ENCODE data around the gene SLC25A34. TPM values are rescaled to one million over a fixed set of nuclear protein-coding genes. Genes with fewer than 3 reads are reported as not detected.

Gene SLC25A34
- total and polyA plus RNA-seq, 2 of the 13 experiments (the other 11 are each of a cell fraction or from before 2014, with no cell fraction given) = 0.13 to 0.18 TPM

DNA sequence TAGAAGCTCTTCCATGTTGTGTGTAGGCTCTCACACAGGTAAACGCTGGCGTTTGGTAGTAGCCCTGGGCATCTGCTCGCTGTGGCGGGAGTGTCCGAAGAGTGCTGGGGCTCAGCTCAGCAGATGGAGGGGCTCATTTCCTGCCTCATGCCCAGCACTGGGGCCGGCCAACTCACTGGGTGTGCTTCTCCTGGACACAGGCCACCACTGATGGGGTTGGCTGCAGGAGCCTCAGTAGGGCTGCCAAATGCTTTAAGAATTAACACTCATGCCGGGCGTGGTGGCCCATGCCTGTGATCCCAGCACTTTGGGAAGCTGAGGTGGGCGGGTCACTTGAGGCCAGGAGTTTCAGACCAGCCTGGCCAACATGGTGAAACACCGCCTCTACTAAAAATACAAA lies 50.5 kb downstream of the SLC25A34 start (continued):
- TF ChIP-seq POGZ (CRISPR knock-in tag; IDR thresholded peaks at IDR 0.05) = no peak
- TF ChIP-seq, protein P1, sequence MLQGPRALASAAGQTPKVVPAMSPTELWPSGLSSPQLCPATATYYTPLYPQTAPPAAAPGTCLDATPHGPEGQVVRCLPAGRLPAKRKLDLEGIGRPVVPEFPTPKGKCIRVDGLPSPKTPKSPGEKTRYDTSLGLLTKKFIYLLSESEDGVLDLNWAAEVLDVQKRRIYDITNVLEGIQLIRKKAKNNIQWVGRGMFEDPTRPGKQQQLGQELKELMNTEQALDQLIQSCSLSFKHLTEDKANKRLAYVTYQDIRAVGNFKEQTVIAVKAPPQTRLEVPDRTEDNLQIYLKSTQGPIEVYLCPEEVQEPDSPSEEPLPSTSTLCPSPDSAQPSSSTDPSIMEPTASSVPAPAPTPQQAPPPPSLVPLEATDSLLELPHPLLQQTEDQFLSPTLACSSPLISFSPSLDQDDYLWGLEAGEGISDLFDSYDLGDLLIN (CRISPR knock-in tag; IDR thresholded peaks at IDR 0.05; ENCODE audit: borderline replicate concordance) = no peak
- TF ChIP-seq ZSCAN31 (CRISPR knock-in tag; IDR thresholded peaks at IDR 0.05; ENCODE audit: low read depth) = no peak
- TF ChIP-seq ZNF790 (CRISPR knock-in tag; IDR thresholded peaks at IDR 0.05; ENCODE audit: borderline replicate concordance) = no peak
- TF ChIP-seq TOE1 (CRISPR knock-in tag; IDR thresholded peaks at IDR 0.05) = no peak

DNA sequence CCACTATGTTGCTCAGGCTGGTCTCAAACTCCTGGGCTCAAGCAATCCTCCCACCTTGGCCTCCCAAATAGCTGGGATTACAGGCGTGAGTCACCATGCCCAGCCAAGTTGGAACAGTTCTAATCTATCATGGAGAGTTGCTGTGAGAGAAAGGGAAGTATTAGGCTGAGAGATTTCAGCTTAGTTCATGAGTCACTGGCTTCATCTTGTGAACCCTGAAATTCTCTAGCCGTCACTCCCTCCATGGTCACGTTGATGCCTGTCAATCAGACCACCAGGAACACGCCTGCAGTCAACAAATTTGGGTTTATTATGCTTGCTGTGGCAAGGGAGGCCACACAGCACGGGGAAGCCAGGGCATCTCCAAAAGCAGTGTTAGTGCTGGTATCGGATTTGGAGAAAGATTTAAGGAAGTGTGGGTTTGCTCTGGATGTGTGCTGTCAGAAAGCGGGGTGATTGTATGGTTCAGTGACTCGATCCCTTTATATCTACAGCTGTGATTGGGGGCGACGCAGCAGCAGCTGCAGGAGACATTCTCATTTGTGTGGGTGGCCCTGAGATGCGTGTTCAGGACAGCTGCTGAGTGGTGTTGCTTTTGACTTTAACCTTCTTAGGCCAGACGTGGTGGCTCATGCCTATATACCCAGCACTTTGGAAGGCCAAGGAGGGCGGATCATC lies 52.7 kb downstream of the SLC25A34 start:
- ATAC-seq (no peak), DNase-seq (ENCODE audit: low spot score) (no peak), FAIRE-seq (no peak)
- Histone ChIP-seq H3K4me2 (ENCODE audit: low read depth, low read length) (no peak overlapping the region), H2AFZ (ENCODE audit: low read length) (no peak overlapping the region), H3K27me3 (ENCODE audit: control insufficient read depth in 1 of 2, insufficient read depth in 2 of 2, low read length in 2 of 2) (no peaks in the 10 kb centered on the region), H3K36me3 (replicated peaks in 1 of 2; ENCODE audit: control insufficient read depth in 1 of 2, insufficient read depth in 2 of 2, low read length in 2 of 2) (peaks cover 2 to 14% of the 10 kb centered on the region in 2 experiments; a peak in 4 of 5 replicates), H3K4me3 (replicated peaks in 1 of 3; ENCODE audit: insufficient read depth in 1 of 3, low read depth in 2 of 3, low read length in 3 of 3) (no peak overlapping the region), H3K79me2 (ENCODE audit: insufficient read depth, low read length) (no peaks in the 10 kb centered on the region), H3K27ac (ENCODE audit: extremely low read length, insufficient read depth, low read length) (peak overlapping the region; percentile 28), H3K4me1 (ENCODE audit: insufficient read depth, low read length) (peaks cover 29% of the 10 kb centered on the region), H3K9me3 (ENCODE audit: low read length) (no peaks in the 10 kb centered on the region), H4K20me1 (ENCODE audit: insufficient read depth, low read length) (no peaks in the 10 kb centered on the region), H3K9ac (ENCODE audit: insufficient read depth, low read depth, low read length) (no peak overlapping the region)
- 0 out of 2 replicates have a peak, but pooled peaks have one; percentile 7 for TF ChIP-seq POGZ (CRISPR knock-in tag; IDR thresholded peaks at IDR 0.05)
- TF ChIP-seq, protein P2, sequence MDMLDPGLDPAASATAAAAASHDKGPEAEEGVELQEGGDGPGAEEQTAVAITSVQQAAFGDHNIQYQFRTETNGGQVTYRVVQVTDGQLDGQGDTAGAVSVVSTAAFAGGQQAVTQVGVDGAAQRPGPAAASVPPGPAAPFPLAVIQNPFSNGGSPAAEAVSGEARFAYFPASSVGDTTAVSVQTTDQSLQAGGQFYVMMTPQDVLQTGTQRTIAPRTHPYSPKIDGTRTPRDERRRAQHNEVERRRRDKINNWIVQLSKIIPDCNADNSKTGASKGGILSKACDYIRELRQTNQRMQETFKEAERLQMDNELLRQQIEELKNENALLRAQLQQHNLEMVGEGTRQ (IDR thresholded peaks at IDR 0.05; ENCODE audit: low read depth, low read length) = no peak
- TF ChIP-seq, protein P2 (CRISPR knock-in tag; IDR thresholded peaks at IDR 0.05; ENCODE audit: borderline replicate concordance) = 0 out of 2 replicates have a peak, but pooled peaks have one; percentile 20
- TF ChIP-seq POLR2A (IDR thresholded peaks at IDR 0.05; ENCODE audit: insufficient read depth in 1 of 2, low read depth in 2 of 2, low read length in 2 of 2) = no peak
- no peak for TF ChIP-seq ZNF644 (CRISPR knock-in tag; IDR thresholded peaks at IDR 0.05; ENCODE audit: low read depth)
- TF ChIP-seq GTF2F1 (IDR thresholded peaks at IDR 0.05; ENCODE audit: low read length) = no peak
- CTCF ChIA-PET (ENCODE audit: low intra/inter-chr PET ratio, low total read pairs) = no interaction called here
- WGBS (ENCODE audit: low lambda C conversion rate) = 85% methylated on average over 13 of the region's 13 CpGs
- in situ Hi-C loops (cut with HindIII; ENCODE audit: extremely low pct_ligation_motif_present, low pct_unique_long_range_greater_than_20kb) = no loop called here
- BruUV-seq (replicated peaks) = no TSS peak
- POLR2A ChIA-PET = interaction anchor here (1.2 kb wide), 1 partner anchor 10 kb away, joined by 3 read pairs; no protein-coding TSS in a partner anchor
- intact Hi-C loops (cut with micrococcal nuclease; ENCODE audit: unreplicated experiment) = no loop called here

Other genes with a start within 250 kb of the SLC25A34 start
- gene CASP9, start 212.0 kb upstream of the SLC25A34 start, total RNA-seq (2016; rRNA removed; fragmentation: Illumina TruSeq; extraction: Trizol) = 8.5 and 12.3 TPM in 2 replicates
- gene CASP9, start 212.0 kb upstream of the SLC25A34 start, polyA plus RNA-seq (2011; rRNA removed) = 11.5 and 13.1 TPM in 2 replicates
- gene DNAJC16, start 209.4 kb upstream of the SLC25A34 start, total RNA-seq (2016; rRNA removed; fragmentation: Illumina TruSeq; extraction: Trizol) = 10.7 and 15.4 TPM in 2 replicates
- gene DNAJC16, start 209.4 kb upstream of the SLC25A34 start, polyA plus RNA-seq (2011; rRNA removed) = 11.4 and 11.7 TPM in 2 replicates
- gene AGMAT, start 151.2 kb upstream of the SLC25A34 start, total RNA-seq (2016; rRNA removed; fragmentation: Illumina TruSeq; extraction: Trizol) = 174 and 216 TPM in 2 replicates
- gene AGMAT, start 151.2 kb upstream of the SLC25A34 start, polyA plus RNA-seq (2011; rRNA removed) = 52.6 and 59.1 TPM in 2 replicates
- gene DDI2, start 118.8 kb upstream of the SLC25A34 start, total RNA-seq (2016; rRNA removed; fragmentation: Illumina TruSeq; extraction: Trizol) = 25.7 and 34.0 TPM in 2 replicates
- 8.5 and 10.1 TPM in 2 replicates for gene DDI2, start 118.8 kb upstream of the SLC25A34 start, polyA plus RNA-seq (2011; rRNA removed)
- gene PLEKHM2, start 51.9 kb upstream of the SLC25A34 start, total RNA-seq (2016; rRNA removed; fragmentation: Illumina TruSeq; extraction: Trizol) = 16.0 and 16.5 TPM in 2 replicates
- 27.3 and 34.0 TPM in 2 replicates for gene PLEKHM2, start 51.9 kb upstream of the SLC25A34 start, polyA plus RNA-seq (2011; rRNA removed)
- 0.29 and 0.97 TPM in 2 replicates for gene TMEM82, start 6.2 kb downstream of the SLC25A34 start, total RNA-seq (2016; rRNA removed; fragmentation: Illumina TruSeq; extraction: Trizol)
- gene TMEM82, start 6.2 kb downstream of the SLC25A34 start, polyA plus RNA-seq (2011; rRNA removed) = 0.24 and 0.40 TPM in 2 replicates
- 9.2 and 10.6 TPM in 2 replicates for gene FBLIM1, start 22.5 kb downstream of the SLC25A34 start, total RNA-seq (2016; rRNA removed; fragmentation: Illumina TruSeq; extraction: Trizol)
- 23.0 and 24.6 TPM in 2 replicates for gene FBLIM1, start 22.5 kb downstream of the SLC25A34 start, polyA plus RNA-seq (2011; rRNA removed)
- gene UQCRHL, start 71.4 kb downstream of the SLC25A34 start, total RNA-seq (2016; rRNA removed; fragmentation: Illumina TruSeq; extraction: Trizol) = 2.3 and 4.0 TPM in 2 replicates
- 1.4 and 1.8 TPM in 2 replicates for gene UQCRHL, start 71.4 kb downstream of the SLC25A34 start, polyA plus RNA-seq (2011; rRNA removed)
- 14.0 and 25.1 TPM in 2 replicates for gene SPEN, start 111.4 kb downstream of the SLC25A34 start, total RNA-seq (2016; rRNA removed; fragmentation: Illumina TruSeq; extraction: Trizol)
- gene SPEN, start 111.4 kb downstream of the SLC25A34 start, polyA plus RNA-seq (2011; rRNA removed) = 4.8 and 5.0 TPM in 2 replicates
- gene ZBTB17, start 239.8 kb downstream of the SLC25A34 start, total RNA-seq (2016; rRNA removed; fragmentation: Illumina TruSeq; extraction: Trizol) = 10.1 and 16.7 TPM in 2 replicates
- gene ZBTB17, start 239.8 kb downstream of the SLC25A34 start, polyA plus RNA-seq (2011; rRNA removed) = 17.0 and 21.0 TPM in 2 replicates